ENCODE data around the gene NPHP4.

Gene NPHP4

DNA sequence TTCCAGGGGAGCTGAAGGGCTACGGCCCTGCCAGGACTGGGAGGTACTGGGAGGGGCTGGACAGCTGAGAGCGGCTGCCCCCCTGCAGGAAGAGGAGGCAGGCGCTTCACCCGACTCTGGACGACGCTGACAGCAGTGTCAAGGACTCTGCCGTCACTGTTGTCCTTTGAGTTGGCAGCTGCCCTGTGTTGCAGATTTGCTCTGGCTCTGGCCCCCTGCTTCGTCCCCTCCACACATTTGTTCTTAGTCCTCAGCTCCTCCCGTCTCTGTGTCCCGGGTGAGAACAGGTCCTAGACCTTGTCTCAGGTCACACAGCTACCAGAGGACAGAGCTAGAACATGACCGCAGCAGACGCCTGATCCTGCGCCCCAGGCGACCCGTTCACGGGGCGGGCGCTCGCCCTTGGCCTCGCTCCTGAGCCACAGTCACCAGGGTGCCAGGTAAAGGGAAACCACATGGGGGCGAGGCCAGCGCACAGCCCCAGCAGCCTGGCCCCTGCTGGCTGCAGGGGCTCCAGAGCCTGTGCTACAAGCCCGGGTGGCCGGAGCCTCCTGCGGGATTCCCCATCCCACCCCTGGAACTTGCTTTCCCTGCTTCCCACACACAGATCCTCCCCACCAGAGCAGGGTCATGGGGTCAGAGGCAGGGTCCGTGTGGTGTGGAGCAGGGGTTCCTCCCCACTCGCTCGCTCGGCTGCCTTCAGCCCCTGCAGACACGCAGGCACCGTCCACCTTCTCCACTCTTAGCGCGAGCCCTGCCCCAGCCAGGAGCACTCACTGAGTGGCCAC lies 10.7 kb upstream of the NPHP4 start:
- no peak for DNase-seq

DNA sequence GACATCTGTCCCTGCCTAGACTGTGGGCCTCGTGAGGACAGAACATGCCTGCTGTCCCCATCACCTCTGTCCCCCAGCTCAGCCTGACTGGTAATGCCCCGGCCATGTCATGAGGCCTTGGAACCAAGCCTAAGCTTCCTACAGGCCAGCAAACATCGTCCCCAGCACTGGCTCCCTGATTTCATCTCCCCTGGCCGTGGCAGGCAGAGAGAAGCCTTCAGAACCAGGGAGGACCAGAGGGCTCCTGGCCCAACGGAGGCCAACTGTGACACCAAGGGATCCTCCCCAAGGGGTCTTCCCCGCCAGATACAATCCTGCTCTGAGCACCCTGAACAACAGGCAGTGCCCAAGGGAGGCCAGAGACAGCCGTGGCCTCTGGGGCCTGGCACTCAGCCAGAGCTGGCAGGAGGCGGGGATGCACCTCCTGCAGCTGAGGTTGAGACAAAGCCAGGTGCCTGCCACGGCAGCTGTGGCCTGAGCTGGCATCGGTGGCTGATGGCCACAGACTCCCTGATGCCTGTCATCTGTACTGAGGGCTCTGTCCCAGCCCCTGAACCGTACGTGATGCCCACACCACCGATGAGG lies 9.9 kb upstream of the NPHP4 start:
- DNase-seq: no peak

DNA sequence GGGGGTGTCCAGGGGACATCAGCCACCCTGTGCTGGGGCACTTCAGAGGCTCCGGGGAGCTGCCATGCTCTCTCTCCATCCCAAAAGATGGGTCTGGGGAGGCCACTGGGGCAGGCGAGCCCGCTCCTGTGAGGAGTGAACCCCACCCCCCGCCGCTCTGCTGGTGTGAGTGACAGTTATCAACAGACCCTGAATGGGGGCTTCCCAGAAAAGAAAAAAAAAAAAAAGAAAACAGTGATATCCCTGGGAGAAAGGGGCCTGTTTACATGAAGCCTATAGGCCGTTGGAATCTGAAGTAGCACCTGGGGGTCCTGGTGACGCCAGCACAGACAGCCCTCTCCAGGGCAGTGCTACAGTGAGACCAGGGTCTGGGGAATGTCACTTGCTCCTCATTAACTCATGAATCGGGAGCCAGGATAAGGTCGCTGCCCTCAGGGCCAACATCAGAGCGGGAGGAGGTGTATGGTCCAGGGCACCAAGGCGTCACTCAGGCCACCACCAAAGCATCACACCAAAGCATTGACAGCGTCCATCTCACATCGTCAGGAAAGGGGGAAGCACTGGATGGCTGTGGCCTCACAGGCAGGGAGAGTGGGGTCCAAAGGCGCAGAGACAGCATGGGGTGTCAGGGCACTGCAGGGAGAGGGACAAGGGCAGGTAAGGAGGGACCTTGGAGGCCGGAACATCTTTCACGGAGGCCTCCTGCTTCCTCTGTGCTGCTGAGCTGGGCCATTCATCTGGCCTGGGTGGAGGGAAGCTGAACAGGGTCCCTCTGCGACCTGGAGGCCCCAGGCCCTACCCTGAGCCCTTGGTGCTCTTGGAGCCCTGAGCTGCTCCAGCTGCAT lies 8.4 kb upstream of the NPHP4 start:
- DNase-seq: no peak

DNA sequence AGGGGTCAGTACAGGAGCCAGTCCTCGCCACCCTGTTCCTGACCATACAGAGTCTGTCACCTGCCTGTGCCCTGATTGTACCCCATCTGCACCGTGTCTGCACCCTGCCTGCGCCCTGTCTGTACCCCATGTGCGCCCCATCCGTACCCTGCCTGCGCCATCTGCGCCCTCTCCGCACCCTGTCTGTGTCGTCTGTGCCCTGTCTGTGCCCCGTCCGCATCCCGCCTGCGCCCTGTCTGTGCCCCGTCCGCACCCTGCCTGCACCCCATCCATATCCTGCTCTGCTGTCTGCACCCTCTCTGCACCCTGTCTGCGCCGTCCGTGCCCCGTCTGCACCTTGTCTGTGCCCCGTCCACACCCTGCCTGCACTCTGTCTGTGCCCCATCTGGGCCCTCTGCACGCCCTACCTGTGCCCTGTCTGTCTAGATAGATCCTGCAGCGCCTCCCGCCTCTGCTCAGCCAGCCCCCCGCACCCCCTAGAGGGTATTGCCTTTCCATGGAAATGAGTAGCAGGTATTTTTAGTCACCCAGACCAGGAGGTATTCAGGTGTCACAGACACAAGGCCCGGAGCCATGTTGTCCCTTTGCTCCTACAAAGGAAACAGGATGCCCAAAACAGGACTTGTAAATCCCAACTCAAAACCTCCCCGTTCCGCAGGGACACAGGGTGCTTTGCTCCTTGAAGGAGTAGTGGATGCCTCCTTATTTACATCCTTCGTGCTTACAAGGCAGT lies 7.7 kb upstream of the NPHP4 start:
- no peak for DNase-seq

DNA sequence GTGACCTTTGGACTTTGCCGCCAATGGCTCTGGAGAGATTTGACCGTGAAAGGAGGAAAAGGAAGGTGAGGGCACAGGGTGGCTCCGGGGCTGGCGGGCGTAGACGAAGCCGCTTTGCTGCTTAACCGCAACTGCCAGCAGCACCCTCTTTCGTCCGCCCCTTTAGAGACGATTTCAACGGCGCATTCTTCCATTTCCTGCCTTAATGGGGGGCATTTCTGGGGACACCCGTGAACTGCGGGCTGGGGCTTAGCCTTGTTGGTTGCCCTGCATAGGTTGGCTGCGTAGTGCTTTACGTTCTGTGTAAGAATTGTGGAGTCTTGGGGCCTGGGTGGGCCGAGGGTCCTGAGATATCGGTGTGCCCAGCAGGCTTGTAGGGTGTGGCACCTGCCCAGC lies 6.7 kb upstream of the NPHP4 start:
- no peak for DNase-seq

DNA sequence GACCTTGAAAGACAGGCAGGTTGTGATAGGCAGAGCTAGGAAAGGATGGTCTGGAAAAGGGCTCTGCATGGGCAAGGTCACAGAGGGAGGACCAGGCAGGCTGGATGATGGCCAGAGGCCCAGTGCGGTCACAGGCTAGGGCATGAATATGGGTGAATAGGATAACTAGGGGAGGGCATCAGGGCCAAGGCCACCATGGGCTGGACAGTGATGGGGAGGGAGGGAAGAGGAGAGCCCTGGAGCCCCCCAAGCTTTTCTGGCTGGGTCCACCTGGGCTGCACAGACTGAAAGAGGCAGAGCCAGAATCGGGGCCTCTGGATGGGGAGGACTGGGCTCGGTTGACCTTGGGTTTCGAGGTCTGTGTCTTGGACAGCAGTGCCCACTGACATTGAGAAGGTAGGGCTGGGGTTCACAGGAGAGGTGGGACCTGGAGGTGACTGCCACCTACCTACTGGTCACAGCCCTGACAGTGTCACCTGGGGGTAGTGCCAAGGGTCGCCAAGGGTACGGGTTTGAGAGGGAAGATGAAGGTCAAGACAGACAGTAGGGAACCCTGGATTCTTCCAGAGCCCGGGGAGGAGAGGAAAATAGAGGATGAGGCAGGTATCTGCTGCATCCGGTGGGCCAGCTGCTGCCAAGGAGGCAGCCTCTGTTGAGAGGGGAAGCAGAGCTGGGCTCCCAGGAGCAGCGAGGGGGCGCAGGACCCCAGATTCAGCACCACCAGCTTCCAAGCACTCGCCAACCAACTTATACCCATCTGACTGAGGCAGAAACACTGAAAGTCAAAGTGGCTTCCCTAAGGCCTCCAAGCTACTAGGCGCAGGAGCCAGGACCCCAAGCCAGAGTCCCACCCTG lies 6.1 kb upstream of the NPHP4 start:
- no peak for DNase-seq

DNA sequence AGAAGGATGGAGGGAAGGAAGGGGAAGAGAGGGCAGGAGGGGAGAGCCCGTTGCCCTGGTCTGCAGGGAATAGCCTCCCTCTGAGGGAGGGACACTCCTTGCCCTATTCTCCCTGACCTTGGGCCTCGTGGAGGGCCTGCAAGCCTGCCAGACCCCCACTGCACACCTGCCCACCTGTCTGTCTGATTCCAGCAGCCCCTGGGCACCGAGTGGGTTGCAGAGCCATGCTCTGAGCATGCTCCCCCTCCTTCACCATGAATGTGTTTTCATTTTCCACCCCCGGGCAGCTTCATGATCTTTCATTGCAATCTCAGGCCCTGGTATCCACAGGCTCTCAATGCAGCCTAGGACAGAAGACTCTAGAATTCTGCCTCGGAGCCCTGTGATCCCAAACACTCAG lies 5.1 kb upstream of the NPHP4 start:
- no peak for DNase-seq

DNA sequence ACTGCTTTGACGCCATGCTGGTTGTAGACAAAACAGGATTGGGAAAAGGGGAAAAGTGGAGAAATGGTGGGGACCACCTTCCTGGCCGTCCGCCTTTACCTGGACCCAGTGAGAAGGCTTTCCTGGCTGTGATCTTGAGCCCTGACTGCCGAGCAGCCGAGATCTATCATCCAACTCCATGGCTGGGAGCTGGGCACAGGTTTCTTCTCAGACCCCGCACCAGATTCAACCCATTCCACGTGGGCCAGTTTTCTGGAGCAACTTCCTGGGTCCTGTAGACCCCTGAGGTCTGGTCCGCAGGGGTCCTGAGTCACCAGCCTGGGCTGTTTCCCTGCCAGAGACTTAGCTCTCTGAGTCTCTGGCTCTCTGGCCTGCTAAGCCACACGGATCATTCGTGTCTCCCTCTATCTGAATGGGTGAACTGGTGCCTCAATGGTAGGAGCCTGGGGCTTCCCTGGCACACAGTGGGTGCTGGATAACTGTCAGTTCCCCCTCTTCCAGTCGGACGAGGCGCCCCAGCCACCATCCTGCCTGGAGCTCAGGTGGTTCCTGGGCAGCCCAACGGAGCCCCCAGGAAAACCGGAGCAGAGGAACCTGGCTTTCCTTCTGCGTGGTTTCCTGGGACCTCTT lies 4.5 kb upstream of the NPHP4 start:
- no peak for DNase-seq

DNA sequence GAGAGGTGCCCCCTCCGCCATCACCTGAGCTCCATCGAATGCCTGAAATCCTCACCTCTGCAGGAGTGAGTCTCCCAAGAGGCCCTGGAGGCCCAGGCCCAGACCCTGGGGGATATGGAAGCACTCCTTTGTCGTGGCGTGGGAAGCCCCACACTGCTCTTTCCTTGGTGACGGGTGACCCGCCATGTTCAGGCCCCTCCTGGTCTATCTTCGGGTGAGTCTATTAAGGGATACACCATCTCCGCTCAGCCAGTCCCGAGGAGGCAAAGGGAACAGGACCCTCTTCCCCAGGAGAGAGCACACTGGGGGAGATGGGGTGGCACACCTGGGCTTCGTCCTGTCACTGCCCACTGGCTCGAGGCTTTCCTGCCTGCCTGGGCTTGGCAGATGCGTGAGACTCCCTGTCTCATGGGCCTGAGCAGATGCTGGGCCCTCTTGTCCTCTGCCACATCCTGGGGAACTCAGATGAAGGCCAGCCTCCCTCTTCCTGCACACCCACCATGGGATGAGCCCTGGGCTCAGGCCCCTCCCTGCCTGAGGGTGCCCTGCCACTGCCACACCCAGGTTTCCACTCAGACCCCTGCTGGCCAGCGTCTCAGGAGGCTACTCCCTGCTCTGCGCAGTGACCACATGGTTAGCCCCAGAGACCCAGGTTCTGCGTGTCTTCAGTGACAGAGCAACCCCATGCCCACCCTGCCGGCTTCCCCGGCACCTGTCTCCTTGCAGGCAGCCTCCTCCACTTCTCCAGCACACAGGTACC lies 3.8 kb upstream of the NPHP4 start:
- no peak for DNase-seq

DNA sequence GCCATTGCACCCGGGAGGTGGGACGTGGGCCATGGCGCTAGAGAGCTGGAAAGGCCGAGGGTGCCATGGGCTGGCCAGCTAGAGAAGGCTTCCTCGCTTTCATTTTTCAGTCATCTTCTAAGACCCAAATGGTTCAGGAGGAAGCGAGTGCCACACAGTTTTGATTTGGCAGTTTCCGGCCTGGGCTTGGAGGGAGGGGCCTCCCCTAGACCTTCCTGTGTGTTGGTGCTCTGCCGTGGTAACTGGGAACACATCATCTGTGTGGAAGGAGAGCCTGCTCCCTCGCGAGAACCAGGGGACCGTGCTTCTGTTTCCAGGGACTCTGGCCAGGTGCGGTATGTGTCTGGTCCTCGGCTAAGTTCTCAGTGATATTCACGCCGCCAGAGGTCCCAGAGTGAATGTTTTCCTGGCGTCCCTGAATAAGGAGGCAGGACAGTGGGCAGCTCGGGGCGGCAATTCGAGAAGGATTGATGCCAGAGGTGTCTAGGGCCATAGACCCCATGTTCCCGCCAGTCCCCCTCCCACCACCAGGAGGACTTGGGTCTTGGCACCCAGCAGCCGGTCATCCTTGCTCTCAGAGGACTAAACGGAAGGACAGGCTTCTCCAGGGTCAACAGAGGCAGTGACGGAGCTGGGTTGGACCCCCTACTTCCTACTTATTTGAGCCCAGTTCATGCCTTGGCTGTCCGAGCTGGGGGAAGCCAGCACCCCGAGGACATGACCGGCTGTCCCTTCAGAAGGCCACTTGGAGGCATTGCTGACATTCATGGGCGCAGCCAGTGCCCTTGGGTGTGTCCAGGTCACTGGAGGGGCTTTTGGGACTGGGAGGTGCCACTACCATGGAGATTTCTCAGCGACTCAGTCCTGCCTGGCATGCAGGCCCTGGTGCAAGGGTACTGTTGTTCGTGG lies 2.7 kb upstream of the NPHP4 start:
- DNase-seq: no peak

DNA sequence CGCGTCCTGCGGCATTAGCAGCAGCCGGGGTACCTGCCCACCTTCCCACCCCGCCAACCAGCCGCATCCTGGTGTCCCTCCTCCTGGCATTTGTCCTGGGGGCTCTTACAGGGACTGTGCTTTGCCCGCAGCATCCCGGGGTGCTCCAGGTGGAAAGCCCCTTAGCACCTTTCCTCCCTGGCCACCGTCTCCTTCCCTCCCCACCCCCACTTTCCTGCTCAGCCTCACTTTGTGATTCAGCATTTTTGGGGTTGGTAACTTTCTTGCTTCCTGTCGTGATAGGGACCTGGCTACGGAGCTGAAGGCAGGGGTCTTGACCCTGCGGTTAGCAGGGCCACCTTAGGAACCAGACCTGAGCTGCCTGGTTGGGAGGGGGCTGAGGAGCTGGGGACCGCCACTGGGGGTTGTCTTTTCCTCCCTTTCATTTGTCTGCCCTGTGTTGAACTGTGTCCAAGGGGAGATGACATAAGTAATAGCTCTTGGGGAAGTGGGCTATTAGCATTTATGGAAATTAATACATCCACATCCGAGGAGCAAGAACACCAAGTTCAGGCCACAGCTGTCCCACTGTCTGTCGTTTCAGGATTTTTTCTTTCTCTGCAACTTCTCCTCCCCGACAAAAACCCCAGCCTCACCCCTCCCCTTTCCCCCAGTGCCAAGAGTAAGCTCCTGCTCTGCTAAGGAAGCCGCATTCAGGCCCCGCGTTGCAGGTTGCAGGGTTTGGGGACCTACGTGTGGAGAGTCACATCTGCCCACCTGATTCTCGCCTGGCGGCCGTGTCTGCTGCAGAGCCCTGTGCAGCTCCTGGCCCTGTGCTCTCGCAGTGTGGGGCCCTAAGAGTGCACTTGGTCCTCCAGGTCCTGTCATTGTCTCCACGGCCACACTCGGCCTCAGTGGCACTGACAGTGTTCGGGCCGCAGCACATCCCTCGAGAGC lies 1.6 kb upstream of the NPHP4 start:
- DNase-seq: no peak

DNA sequence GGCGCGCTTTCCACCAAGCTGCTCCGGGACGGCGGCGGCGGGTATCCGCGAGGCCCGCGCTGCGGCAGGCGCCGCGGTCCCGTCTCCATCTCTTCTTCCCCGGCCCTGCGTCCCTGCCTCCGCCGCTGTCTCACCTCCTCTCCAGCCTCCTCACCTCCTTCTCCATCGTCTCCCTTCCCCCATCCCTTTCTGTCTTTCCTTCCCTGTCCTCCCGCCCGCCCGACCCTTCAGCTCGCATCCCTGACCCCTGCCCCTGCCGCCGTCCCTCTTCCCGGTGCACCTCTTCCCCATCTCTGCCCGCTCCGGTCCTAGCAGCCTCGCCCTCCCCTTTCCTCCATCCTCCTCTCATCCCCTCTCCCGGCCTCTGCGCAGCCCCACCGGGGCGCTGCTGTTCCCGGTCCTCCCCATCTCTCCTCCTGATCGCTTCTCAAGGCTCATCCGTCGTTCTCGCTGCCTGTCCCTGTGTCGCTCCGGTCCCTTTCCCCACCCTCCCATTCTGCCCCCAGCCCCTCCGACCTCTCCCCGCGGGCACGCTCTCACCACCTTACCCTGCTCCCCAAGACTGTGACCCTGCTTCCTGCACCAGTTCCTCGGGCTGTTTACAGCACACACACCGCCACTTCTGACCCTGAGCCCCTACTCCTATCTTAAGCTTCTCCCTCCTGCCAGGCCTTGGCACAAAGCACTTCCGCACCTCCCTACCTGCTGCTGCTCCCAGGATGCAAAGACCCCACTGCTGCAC lies 760 bp upstream of the NPHP4 start:
- no peak for DNase-seq

DNA sequence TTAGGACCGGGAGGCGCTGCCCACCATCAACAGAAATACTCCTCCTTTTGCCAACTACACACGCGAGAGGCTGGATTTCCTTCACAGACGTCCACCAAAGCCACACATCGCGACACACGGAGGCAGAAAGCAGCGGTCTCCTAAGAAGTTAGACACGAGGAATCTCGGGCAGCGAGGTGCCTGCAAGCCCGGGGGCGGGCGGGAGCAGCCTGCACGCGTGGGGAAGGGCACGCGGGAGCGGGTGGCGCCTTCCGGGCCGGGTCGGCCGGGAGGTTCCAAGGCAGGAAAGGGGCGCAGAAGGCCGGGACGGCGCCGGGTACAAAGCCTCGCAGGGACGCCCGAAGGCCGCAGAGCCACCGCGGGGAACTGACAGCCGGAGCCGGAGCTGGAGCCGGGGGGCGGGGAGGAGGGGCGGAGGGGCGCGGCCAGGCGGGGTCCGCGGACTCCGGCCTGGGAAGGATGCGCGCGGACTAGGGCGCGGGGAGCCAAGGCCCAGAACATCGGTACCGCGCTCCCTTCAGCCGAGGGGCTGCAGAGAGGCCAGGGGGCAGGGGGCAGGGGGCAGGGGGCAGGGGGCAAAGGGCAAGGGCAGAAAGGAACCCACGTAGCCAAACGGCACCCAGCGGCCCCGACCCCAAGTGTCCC lies 722 bp downstream of the NPHP4 start:
- no peak for DNase-seq

DNA sequence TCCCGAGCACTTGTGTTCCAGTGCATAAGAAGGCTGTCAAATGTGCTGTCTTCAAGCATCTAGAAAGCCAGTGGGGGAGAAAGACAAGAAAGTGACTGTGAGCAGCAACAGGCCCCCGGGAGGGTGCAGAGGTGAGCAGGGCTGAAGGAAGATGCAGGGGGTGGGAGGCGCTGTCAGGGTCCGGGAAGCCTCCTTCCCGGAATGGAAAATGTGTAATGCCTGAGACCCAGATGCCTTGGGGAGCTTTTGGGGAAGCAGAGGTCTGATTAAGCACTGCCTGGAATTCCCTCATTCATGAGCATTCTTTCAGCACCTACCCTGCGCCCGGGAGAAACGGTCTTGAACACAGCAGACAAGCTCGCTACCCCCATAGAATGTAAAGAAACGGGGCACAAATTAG lies 1.3 kb downstream of the NPHP4 start:
- no peak for DNase-seq

DNA sequence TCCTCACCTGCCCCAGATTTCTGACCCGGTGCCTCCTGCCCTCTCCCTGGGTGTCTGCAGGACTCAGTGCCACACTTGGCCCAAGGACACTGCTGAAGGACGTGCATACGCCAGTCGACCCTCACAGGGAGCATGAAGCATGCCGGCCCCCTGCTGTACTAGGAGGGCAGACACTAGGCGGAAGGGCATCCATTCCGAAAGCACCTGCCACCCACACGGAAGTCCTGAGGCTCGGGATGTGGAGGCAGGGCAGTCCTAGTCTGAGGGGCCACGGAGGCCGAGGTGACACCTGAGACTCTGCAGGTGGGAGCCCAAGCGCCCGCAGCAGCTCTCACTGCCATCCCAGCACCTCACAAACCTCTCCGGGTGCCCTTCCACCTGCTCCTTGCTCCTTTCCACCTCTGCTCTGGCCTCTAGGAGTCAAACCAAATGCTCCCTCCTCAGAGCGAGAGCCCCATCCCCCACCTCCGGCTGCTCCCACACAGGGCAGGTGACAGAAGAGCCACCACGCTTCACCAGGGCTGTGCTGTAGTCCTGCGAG lies 2.4 kb downstream of the NPHP4 start:
- no peak for DNase-seq

DNA sequence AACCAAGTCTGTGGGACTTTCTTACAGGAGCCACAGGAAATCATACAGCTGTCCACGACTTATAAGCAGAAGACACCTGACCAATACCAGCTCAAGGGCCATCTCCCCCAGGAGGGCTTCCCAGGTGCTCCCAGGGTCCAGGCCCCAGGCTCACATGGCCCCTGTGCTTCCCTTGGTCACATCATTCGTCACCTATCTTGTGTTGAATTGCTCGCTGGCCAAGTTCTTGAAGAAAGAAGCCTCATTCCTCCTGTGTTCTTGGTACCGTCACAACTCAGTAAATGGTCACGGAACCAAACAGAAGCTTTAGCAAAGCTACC lies 3.0 kb downstream of the NPHP4 start:
- DNase-seq: no peak

DNA sequence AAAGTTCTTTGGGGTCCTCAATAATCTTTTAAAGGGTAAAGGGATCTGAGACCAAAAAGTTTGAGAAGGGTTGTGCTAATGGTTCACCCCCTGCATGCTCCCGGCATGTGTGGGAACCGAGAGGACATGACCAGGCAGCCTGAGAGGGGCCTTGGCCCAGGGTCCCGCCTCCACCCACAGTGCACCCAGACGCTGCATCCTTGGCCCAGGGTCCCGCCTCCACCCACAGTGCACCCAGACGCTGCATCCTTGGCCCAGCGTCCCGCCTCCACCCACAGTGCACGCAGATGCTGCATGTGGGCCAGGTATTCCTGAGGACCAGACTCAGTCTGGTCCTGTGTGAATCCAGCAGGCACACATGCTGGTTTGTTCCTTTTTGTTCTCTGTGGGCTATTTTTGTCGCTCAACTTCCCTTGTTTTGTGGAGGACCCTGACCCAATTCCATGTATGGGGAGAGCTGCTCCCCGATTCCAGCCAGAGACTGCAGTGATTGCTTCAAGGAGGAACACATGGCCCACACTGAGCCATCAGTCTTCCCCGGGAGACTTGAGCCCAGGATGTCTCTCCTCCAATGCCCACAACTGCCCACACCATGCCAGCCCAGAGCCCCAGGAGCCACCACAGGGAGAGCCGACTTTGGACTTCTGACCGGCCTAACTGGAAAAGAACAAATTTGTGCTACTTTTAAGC lies 3.5 kb downstream of the NPHP4 start:
- no peak for DNase-seq

All from NCI-H446 treated with DMSO at 0.1 percent for 48 hours (cell line).